Bronchial epithelial cell (primary cell): ENCODE results near the gene NOTUM. TPM values are rescaled to one million over a fixed set of nuclear protein-coding genes. Genes with fewer than 3 reads are reported as not detected.

ENCODE experiments used
- DNase-seq: peaks from one replicate; pipeline ENCODE4 v3.0.0-alpha.2; 2010; ENCODE audit warnings: low read depth
- FAIRE-seq: peaks from 2 replicates; lab custom pipeline; 2011; peaks lifted over from hg19 to GRCh38; lab: Jason Lieb, UNC
- H3K27me3 ChIP-seq: 2 replicates; pipeline ENCODE4 v1.5.1; 2011; ENCODE audit warnings: low read length; ENCODE audit not compliant: control insufficient read depth, insufficient read depth
- H3K36me3 ChIP-seq: 2 replicates; pipeline ENCODE4 v1.5.1; 2011; ENCODE audit warnings: low read length; ENCODE audit not compliant: control insufficient read depth, insufficient read depth
- H3K4me3 ChIP-seq: 2 replicates; pipeline ENCODE4 v1.5.1; 2011; ENCODE audit warnings: mild to moderate bottlenecking, low read depth, low read length, control low read depth
- CTCF ChIP-seq: IDR thresholded peaks from 2 replicates; pipeline ENCODE4 v1.5.1; 2011; ENCODE audit warnings: mild to moderate bottlenecking, moderate library complexity, low read length, control low read depth, inconsistent platforms; ENCODE audit not compliant: insufficient read depth, severe bottlenecking
- total RNA-seq: library from RNA; depleted of rRNA; stranded (reverse); fragments of >200 nt; gene quantifications from 2 replicates; pipeline ENCODE4 v1.2.1, GENCODE V29; 2014

Gene NOTUM
- total RNA-seq, 1 donor from 2014 or later, result not detected

DNA sequence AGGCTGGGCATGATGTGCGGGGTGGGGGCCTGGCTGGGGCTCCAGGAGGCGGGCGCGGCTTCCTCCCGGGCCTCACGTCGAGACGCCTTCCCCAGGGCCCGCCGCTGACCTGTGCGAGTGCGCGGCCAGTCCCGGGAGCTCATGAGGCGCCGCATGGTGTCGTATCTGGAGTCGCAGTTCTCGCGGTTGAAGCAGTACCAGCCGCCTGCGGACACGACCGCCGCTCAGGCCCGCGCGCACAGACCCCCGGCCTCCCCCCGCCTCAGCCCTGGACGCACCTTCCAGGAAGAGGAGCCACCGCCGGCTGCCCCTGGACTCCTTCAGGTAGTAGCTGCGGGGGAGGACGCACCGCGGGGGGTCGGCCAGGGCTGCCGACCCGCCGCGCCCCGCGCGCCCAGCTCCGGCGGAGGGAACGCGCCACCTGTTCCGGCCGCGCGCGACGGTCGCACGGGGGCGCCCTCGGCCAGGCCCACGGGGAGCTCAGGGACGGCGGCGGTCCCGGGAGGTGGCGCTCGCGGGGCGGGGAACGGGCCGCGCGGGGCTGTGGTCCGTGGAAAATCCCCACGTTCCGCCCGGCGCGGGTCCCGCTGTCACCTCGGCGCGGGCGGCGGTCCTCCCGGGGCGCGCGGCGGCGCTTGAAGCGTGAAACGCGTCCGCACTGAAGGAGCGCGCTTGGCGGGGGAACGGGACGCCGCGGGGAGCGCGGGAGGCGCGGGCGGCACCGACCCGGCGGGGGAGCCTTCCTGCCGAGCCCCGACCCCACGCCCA lies 1.4 kb downstream of the NOTUM start:
- no peak for DNase-seq
- TF ChIP-seq CTCF, result peak; percentile 71
- peaks cover 41% of the 10 kb centered on the region for H3K27me3 ChIP-seq
- no peaks in the 10 kb centered on the region for H3K36me3 ChIP-seq
- FAIRE-seq, result no peak
- no peak overlapping the region for H3K4me3 ChIP-seq

- peaks cover 36% of the 10 kb centered on the region for H3K27me3 ChIP-seq
Observed at GRCh38 chr17:81958633-81959342, 2.2 kb downstream of the NOTUM start.

GRCh38 chr17:81957691-81958432 lies 3.1 kb downstream of the NOTUM start:
- DNase-seq (no peak), FAIRE-seq (no peak)
- Histone ChIP-seq H3K27me3 (peaks cover 33% of the 10 kb centered on the region), H3K4me3 (no peak overlapping the region), H3K36me3 (no peaks in the 10 kb centered on the region)
- TF ChIP-seq CTCF, result no peak

More at GRCh38 chr17:81958633-81959342, 2.2 kb downstream of the NOTUM start:
- FAIRE-seq (no peak), DNase-seq (no peak)
- TF ChIP-seq CTCF, result no peak
- no peaks in the 10 kb centered on the region for H3K36me3 ChIP-seq
- no peak overlapping the region for H3K4me3 ChIP-seq

DNA sequence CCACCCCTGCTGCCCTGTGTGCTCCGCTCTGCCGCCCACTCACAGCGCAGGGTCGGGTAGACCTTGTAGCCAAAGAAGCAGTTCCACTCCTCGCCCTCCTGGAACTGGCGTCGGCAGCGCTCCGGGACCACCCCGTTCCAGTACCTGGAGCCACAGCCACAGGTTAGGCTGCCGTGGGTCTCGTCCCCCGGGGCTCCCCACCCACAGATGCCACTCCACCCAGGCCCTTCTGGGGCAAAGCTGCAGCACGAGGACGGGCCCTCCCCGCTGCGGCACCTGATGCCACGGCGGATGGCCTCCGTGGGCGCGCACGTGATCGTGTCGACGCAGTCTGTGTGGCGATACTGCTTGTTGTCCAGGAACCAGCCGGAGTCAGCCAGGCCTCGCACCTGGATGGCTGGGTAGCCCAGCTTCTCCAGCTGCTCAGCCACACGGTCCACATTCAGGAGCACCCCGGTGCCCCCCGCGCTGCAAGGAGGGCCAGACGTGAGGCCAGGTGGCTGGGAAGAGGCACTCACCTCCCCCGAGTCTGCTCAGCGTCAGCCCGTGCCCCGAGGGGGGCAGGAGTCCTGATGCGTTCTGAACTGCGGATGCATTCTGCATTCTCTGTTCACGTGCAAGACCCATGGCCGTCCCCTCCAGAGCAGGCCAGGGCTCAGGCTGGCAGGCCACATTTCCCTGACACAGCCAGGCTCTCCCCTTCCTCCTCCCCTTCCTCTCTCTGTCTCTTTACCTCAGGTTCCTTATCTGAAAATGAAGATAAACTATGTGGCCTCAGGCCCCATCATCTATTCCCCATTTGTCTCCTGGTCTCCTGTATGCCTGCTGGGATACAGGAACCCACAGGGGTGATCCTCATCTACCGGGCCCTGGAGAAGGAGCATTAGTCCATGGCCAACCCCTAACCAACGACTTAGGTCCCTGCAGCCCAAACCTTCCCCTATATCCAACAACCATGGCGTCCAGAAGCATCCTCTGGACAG lies 4.1 kb downstream of the NOTUM start:
- no peak overlapping the region for H3K4me3 ChIP-seq
- no peaks in the 10 kb centered on the region for H3K36me3 ChIP-seq
- FAIRE-seq (no peak), DNase-seq (no peak)
- H3K27me3 ChIP-seq, result peaks cover 26% of the 10 kb centered on the region
- no peak for TF ChIP-seq CTCF
